ENCODE results near the gene ACER3.
"Not testable (repeated sequence)": the region's sequence is repeated elsewhere in the genome, so short reads cannot be mapped to it uniquely, and the experiment has no call there.

The ACER3 gene

DNA sequence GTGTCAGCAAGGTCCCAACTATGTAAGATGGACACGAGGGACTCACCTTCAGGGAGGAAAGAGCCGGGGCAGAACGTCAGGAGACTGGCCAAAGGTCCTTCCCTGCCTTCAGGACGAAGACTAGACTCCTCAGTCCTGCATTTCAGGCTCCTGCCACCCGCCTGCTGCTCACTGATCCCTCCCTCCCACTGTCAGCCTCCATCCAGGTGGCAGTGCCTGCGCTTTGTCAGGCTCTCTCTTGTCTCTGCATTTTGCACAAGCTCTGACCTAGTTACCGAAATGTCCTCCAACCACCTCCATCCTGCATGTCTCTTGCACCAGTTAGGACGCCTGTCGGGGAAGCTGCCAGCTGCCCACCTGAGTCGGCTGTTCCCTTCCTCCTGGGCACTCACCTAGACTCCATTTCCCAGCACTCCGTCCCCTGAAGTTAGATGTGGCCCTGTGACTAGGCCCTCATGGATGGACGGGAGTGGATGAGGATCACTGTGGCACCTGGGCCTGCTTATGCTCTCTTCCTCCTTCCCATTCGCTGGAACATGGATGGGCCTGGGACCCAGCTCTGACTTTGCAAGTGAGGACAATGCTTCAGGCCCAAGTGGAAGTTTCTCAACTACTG is 181.5 kb downstream of the ACER3 start:
- DNase-seq, result no peak

DNA sequence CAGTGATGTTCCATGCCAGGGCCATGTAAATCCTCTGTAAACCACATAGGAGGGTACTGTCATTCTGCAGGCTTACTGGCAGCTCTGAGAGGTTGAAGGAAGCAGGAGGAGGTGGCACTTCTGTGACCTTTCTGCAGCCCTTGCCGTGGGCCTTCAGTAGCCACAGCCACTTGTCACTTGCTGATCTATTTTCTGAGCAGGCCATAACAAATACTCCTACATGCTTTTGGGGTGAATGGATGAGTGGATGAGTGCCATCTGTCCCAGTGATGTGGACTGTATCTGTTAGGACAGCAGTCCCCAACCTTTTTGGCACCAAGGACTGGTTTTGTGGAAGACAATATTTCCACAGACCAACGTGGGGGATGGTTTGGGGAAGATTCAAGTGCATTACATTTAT is 183.6 kb downstream of the ACER3 start:
- no peak for DNase-seq

DNA sequence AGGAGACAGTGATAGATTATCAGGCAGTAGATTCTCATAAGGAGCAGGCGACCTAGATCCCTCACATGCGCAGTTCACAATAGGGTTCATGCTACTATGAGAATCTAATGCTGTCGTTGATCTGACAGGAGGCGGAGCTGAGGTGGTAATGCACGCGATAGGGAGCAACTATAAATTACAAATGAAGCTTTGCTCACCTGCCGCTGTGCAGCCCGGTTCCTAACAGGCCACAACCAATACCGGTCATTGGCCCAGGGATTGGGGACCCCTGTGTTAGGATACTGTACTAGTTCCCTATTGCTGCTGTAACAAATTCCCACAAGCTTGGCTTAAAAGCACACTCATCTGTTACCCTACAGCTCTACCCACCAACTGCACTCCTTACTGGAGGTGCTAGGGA is 184.2 kb downstream of the ACER3 start:
- DNase-seq, result no peak

DNA sequence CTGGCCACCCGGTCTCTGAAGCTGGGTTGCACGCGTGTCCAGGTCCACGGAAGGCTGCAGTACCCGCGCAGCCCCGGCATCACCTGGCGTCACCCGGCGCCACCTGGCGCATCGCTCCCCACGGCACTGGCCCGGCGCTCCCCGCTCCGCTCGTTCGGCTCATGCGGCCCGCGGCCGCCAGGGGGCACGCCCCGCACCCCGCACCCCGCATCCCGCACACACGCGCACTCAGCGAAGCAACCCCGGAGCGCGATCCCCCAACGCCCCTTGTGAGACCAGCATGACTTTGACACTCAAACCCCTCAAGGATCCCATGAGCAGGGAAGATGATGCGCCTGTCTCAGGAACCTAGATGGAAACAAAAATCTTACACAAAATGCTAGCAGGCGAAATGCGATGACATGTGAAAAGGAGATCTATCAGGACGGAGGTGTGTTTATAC is 185.4 kb downstream of the ACER3 start:
- peak; percentile 45 for DNase-seq

DNA sequence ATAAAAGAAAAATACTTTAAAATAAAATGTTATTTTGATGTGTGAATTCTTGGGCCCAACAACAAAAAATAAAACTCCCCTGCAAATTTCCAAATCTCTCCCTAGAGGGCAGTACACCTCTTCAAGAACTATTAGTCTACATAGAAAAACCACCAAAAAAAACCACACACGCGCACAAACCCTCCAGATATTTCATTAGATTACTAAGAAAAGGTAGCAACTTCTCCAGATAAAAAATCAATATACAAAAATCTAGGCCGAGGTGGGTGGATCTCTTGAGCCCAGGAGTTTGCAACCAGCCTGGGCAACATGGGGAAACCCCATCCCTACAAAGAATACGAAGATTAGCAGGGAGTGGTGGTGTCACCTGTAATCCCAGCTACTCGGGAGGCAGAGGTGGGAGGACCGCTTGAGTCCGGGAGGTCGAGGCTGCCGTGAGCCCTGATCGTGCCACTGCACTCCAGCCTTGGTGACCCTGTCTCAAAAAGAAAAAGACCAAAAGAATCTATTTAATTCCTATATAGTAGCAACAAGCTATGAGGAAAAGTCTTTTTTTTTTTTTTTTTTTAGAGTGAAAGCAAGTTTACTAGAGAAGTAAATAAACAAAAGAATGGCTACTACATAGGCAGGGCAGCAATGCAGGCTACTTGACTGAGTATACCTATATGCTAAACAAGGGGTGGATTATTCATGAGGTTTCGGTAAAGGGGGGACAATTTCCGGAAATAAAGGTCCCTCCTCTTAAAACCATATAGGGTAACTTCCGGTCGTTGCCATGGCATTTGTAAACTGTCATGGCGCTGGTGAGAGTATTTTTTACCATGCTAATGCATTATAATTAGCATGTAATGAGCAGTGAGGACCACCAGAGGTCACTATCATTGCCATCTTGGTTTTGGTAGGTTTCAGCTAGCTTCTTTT is 186.5 kb downstream of the ACER3 start:
- DNase-seq, result peak; percentile 77

DNA sequence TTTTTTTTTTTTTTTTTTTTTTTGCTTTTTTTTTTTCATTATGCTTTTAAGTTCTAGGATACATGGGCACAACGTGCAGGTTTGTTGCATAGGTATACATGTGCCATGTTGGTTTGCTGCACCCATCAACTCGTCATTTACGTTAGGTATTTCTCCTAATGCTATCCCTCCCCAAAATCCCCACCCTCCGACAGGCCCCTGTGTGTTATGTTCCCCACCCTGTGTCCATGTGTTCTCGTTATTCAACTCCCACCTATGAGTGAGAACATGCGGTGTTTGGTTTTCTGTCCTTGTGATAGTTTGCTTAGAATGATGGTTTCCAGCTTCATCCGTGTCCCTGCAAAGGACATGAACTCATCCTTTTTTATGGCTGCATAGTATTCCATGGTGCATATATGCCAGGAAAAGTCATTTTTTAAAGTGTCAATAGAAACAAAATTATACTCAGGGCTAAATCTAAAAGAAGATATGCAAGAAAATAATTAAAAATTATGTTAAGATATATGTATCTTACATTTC is 187.3 kb downstream of the ACER3 start:
- not testable (repeated sequence) for DNase-seq

DNA sequence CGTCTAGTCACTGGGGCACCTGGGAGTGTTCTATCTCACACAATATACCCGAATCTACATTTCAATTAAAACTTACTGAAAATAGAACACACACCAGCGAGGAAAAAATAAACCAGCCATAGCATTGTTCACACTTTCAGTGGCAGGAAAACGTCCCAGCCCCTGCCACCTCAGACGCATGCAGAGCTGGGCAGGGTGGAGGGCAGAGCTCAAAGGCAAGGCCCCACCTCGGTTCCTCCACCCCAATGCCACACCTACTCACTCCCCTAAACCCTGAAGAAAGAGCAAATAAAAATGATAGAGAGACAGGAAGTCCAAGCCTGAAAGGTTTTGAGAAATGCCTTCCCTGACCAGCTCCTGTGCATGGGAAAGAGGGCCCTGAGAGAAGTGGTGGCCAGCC is 188.3 kb downstream of the ACER3 start:
- no peak for DNase-seq

DNA sequence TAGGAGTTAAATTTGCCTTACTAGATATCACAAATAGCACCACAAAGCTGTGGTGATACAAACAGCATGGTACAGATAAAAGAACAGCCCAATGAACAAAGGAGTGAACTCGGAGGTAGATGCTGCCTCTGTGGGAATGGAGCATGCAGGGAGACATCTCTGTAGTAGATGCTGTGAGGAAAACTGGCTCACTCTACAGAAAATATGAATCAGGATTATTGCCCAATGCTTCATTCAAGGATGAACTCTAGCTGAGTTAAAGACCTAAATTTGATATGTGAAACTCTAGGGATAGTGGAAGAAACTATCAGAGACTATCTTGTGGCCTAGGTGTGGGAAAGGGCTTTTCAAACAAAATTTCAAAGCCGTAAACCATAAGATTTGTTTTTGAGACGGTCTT is 190.8 kb downstream of the ACER3 start:
- no peak for DNase-seq

DNA sequence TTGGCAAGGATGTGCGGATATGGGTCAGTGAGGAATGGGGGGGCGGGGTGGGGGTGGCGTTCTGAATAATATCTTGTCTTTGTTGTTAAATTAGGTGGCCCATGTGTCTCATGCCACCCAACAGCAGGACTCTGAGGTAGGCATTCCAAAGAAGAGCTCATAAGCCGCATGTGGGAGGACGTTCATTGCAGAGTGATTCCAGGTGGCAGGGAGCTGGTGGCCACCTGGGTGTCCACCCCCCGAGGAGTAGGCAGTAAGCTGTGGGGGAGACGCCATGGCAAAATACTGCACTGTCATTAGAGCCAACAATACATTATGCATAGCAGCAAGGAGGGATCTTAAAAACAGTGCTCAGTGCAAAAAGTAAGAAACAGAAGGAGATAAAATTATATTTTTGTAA is 191.8 kb downstream of the ACER3 start:
- no peak for DNase-seq

DNA sequence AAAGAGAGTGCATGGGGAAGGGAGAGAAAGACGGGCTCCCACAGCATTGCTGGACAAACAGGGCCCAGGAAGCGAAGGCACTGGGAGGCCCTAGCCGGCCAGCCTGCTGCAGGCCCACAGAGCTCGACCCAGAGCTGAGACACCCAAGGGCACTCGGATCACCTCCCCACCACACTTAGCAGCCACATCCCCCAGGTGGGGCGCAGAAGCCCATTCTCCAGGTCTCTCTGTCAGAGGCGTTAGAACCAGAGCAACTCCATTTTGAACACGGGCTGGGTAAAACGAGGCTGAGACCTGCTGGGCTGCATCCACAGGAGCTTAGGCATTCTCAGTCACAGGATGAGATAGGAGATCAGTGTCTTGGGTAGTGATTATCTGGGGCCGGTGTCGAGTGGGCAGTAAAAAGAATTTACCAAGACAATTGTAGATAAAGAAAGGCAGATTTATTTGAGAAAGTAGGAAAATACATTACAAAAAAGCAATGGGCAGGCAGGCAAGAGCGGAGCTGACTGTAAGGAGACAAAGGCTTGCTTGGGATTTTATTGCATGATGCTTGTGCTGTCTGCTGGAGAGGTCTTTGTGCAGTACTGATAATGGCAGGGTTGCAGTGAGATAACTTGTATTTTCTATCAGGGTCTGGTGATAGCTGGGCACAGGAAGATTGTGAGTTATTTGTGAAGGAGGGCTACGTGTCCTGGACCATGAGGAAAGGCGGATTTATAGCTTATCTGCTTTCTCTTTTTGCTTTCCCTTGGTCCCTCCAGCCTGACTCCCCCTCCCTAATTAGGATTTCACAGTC is 192.7 kb downstream of the ACER3 start:
- DNase-seq, result no peak

DNA sequence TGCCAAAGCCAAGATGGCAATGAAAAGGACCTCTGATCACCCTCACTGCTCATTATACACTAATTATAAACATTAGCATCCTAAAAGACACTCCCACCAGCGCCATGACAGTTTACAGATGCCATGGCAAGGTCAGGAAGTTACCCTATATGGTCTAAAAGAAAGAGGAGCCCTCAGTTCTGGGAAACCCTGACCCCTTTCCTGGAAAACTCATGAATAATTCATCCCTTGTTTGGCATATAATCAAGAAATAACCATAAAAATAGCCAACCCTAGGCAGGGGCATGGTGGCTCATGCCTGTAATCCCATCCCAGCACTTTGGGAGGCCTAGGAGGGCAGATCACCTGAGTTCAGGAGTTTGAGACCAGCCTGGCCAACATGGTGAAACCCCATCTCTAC is 193.4 kb downstream of the ACER3 start:
- DNase-seq, result no peak

DNA sequence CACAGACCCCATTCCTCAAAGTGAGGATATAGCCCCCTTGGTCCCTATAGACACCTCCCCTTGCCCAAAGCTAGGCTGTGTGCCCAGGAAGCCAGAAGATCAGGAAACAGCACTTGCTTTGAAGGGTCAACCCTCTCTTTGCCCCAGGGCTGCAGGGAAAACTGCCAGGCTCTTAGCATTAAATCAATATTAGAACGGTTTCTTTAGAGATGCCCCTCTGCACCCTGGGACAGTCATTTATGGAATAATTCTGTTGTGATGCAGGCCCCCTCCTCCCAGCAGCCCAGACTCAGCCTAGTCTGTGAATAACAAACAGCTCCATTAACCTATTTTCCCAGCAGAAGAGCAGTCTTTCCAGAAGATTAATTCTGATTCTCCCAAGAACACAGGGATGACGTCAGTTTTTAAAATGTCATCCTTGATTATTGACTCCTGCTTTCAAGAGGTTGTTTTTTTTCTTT is 194.4 kb downstream of the ACER3 start:
- no peak for DNase-seq

DNA sequence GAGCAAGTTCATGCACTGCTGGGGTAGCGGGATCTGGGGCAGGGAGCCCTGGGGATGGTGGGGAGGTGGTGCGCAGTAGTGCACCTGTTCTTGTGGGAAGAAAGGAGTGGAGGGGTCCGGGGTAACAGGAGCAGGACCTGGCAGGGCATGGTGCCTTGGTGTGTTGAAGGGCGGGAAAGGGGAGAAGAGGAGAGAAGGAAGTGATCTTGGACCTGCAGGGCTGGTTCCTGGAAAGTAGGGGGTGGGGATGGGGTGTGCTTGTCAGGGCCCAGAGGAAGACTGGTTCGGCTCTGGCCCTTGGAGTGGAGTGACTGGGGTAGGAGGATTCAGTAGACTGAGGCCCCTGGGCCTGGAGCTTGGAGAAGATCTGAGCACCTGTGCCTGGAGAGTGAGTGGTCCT is 195.2 kb downstream of the ACER3 start:
- no peak for DNase-seq

DNA sequence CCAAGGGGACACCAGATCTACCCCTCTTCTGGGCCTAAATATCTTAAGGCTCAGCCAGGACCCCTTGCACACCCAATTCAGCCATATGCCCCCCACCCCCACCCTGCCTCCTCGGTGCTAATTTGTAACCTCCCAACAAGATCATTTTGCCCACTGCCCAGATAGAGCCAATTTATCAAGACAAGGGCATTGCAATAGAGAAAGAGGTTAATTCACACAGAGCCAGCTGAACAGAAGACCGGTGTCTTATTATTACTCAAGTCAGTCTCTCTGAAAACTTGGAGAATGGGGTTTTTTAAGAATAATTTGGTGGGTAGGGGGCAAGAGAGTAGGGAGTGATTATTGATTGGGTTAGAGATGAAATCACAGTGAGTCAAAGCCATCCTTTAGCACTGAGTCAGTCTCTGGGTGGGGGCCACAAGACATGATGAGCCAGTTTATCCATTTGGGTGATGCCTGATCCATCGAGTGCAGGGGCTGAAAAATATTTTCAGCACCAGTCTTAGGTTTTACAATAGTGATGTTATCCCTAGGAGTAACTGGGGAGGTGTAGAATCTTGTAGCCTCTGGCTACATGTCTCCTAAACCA is 196.2 kb downstream of the ACER3 start:
- no peak for DNase-seq

DNA sequence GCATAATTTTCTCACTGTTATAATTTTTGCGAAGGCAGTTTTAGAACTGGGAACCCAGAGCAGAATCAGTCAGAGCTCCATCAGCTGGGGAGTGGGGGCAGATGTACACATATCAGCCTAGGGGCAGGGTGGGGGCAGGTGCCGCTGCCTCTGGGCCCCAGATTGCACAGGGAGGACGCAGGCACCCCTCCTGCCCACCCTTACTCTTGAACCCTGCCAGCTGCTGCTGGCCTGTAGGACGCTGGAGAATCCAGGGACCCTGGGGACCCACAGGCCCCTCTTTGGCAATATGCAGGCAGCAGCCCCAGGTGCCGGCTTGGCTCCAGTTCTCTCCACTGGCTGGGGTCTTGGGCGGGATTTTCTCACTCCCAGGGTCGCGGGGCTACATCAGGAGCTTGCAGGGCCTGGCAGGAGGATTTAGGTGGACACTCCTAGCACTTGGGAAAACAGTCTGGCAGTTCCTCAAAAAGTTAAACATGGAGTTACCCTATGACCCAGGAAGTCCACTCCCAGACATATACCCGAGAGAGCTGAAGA is 197.3 kb downstream of the ACER3 start:
- no peak for DNase-seq

DNA sequence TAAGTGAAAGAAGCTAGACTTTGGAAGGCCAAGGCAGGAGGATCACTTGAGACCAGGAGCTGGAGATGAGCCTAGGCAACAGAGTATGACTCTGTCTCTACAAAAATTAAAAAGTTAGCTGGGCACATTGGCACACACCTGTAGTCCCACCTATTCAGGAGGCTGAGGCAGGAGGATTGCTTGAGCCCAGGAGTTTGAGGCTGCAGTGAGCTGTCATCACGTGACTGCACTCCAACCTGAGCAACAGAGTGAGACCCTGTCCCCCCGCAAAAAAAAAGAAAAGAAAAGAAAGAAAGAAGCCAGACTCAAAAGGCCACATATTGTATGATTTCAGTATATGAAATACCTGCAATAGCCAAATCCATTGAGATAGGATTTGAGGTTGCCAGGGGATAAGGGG is 198.2 kb downstream of the ACER3 start:
- no peak for DNase-seq

DNA sequence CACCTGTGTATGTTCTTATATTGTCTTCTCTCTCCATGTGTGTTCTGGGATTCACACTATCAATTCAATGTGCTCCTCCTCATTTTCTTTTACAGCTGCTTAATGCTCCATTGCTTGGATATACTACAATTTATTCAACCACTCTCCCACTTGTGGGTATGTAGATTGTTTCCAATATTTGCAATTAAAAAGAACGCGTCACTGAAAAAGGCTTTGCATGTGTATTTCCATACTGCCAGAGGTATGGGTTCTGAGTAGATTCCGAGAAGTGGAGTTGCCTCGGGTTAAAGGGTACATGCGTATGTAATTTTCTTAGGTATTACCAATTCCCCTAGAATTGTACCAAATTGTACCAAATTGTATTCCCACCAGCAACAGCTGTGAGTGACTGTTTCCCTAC is 199.1 kb downstream of the ACER3 start:
- DNase-seq, result no peak

DNA sequence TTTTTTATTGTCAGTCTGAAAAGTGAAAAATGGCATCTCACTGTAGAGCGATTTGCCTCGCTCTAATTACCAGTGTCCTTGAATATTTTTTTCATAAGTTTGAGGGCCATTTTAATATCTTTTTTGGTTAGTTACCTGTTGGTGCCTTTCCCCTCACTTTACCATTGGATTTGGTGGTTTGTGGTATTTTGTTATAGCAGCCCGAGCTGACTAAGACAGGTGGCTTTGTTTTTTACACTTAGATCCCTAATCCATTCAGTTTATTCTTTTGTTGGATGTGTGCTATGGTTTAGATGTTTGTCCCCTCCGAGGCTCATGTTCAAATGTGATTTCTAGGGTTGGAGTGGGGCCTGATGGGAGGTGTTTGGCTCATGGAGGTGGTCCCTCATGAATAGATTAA is 199.5 kb downstream of the ACER3 start:
- no peak for DNase-seq

DNA sequence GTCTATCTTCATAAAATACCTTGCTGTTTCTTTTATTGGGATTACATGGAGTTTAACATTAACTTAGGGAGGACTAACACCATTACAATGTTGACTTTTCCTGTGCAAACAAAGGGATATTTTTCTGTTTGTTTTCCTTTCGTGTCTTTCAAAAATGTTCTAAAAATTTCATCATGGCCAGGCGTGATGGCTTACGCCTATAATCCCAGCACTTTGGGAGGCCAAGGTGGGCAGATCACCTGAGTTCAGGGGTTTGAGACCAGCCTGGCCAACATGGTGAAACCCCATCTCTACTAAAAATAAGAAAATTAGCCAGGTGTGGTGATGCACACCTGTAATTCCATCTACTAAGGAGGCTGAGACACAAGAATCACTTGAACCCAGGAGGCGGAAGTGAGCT is 200.5 kb downstream of the ACER3 start:
- not testable (repeated sequence) for DNase-seq

DNA sequence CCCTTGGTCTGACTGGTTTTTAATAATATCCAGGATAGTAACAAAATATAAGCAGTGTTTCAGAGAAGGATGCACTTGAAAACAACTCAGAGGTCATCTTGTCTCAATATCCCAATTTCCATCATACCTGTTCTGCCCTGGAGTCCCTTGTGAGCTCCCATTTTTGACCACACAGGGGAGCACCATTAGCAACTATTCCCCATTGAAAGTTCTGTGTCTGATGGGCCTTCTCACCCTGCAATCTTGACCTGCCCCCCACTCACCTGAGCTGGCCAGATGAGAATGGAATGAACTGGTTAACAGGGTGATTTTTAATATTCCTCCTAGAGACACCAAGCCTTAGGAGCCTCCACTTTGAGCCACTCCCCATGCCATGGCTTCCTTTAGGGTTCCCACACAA is 202.2 kb downstream of the ACER3 start:
- DNase-seq, result no peak

DNA sequence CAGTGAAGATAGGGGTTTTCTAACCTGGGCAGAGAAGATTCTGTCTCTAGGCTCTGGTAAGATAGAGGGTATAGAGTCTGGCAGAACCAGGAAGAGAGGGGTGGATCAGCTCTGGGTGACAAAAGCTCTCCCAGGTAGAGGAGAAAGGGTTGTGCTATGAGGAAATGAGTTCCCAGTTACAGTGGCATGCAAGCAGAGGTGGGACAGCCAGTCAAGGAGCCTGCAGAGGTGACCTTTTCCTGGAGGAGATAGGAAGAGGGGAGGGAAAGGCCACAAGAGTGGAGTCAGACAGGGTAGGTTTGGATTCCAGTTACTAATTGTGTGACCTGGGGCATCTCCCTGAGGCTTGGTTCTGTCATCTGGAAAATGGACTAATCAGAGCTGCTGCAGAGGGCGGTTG is 202.7 kb downstream of the ACER3 start:
- DNase-seq, result no peak

DNA sequence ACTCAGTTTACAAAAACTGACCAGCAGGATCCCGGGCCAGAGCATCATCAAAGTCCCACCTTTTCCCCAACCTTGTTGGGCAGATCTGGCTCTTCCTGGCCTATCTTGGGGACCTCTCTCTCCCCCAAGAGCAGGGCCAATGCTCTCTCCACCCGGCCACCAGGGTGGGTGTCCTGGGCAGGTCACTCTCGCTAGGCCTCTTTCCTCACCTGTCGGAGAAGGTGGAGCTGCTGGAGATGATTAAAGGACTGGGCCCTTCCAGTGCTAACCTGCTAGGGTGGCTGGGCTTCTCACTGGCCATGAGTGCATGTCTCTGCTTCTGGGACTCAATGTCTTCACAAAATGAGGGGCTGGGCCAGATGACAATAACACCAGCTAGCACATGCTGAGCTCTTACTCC is 203.1 kb downstream of the ACER3 start:
- no peak for DNase-seq
